ENCODE results near the gene DYNC1H1.

GRCh38 chr14:101947904-101948665 is 16.3 kb upstream of the DYNC1H1 start:
- TF ChIP-seq, protein P1, sequence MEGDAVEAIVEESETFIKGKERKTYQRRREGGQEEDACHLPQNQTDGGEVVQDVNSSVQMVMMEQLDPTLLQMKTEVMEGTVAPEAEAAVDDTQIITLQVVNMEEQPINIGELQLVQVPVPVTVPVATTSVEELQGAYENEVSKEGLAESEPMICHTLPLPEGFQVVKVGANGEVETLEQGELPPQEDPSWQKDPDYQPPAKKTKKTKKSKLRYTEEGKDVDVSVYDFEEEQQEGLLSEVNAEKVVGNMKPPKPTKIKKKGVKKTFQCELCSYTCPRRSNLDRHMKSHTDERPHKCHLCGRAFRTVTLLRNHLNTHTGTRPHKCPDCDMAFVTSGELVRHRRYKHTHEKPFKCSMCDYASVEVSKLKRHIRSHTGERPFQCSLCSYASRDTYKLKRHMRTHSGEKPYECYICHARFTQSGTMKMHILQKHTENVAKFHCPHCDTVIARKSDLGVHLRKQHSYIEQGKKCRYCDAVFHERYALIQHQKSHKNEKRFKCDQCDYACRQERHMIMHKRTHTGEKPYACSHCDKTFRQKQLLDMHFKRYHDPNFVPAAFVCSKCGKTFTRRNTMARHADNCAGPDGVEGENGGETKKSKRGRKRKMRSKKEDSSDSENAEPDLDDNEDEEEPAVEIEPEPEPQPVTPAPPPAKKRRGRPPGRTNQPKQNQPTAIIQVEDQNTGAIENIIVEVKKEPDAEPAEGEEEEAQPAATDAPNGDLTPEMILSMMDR (IDR thresholded peaks at IDR 0.05) = peak in 1 of 6 experiments; percentile 6
- peak; percentile 94 to 96 for TF ChIP-seq POLR2A (IDR thresholded peaks at IDR 0.05)

All from adrenal gland (tissue), 5 donors.